Chondrocyte (in vitro differentiated cells): ENCODE data around the gene BAHD1. TPM values are rescaled to one million over a fixed set of nuclear protein-coding genes. Genes with fewer than 3 reads are reported as not detected.

Experiments
- DNase-seq: peaks from one replicate; pipeline ENCODE4 v3.0.0; 2021; ENCODE audit warnings: mixed read lengths, low spot score
- H3K27ac Mint-ChIP-seq: one replicate; pipeline ENCODE4 v1.8.0; 2021; ENCODE audit warnings: mild to moderate bottlenecking, moderate library complexity, mixed read lengths; ENCODE audit not compliant: unreplicated experiment
- H3K27me3 Mint-ChIP-seq: 2 replicates; pipeline ENCODE4 v1.8.0; 2021; ENCODE audit warnings: low read depth, mixed read lengths
- H3K36me3 Mint-ChIP-seq: 2 replicates; pipeline ENCODE4 v1.8.0; 2021; ENCODE audit warnings: low read depth, mixed read lengths
- H3K4me1 Mint-ChIP-seq: 2 replicates; pipeline ENCODE4 v1.8.0; 2021; ENCODE audit warnings: low read depth, mild to moderate bottlenecking, mixed read lengths
- H3K4me3 Mint-ChIP-seq: one replicate; pipeline ENCODE4 v1.8.0; 2021; ENCODE audit warnings: mild to moderate bottlenecking, moderate library complexity, mixed read lengths; ENCODE audit not compliant: unreplicated experiment
- H3K9me3 Mint-ChIP-seq: 2 replicates; pipeline ENCODE4 v1.8.0; 2021; ENCODE audit warnings: low read depth, mixed read lengths
- total RNA-seq: library from RNA; stranded (reverse); gene quantifications from 3 replicates; pipeline ENCODE4 v1.2.1, GENCODE V29; 2021
- TF ChIP-seq, protein P1 (sequence below): fragments of 200-600 bp; sonication (generic); IDR thresholded peaks from 2 replicates; pipeline ENCODE4 v1.5.0; 2021; ENCODE audit warnings: antibody characterized with exemption, mild to moderate bottlenecking, moderate library complexity

Gene BAHD1
- total RNA-seq, 1 donor from 2014 or later, result 24.8 TPM

DNA sequence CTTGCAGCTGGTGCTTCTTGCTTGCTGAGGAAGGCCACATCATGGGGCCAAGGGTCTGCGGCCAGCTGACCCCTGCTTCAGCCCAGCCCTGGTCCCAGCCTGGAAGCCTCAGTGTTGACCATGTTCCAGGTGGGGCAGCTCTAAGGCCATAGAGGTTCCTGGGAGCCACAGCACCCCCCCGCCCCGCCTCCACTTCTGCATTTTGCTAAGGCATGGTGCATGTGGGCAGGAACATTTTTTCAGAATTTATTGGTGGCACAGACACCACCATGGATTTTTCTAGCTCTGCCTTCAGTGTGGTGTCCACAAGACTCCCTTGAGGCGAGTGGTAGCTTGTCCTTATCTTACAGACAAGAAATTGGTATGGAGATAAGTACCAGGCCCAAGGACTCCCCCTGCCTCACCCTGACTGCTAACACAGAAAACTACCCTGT, 28.2 kb downstream of the BAHD1 start:
- peak; percentile 42 for DNase-seq
- no peaks in the 10 kb centered on the region for H3K27me3 Mint-ChIP-seq
- TF ChIP-seq, protein P1, sequence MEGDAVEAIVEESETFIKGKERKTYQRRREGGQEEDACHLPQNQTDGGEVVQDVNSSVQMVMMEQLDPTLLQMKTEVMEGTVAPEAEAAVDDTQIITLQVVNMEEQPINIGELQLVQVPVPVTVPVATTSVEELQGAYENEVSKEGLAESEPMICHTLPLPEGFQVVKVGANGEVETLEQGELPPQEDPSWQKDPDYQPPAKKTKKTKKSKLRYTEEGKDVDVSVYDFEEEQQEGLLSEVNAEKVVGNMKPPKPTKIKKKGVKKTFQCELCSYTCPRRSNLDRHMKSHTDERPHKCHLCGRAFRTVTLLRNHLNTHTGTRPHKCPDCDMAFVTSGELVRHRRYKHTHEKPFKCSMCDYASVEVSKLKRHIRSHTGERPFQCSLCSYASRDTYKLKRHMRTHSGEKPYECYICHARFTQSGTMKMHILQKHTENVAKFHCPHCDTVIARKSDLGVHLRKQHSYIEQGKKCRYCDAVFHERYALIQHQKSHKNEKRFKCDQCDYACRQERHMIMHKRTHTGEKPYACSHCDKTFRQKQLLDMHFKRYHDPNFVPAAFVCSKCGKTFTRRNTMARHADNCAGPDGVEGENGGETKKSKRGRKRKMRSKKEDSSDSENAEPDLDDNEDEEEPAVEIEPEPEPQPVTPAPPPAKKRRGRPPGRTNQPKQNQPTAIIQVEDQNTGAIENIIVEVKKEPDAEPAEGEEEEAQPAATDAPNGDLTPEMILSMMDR, result no peak
- H3K36me3 Mint-ChIP-seq, result peaks cover 7% of the 10 kb centered on the region
- peaks cover 12% of the 10 kb centered on the region for H3K4me1 Mint-ChIP-seq
- H3K9me3 Mint-ChIP-seq, result no peaks in the 10 kb centered on the region
- H3K27ac Mint-ChIP-seq, result no peak overlapping the region
- H3K4me3 Mint-ChIP-seq, result no peak overlapping the region

DNA sequence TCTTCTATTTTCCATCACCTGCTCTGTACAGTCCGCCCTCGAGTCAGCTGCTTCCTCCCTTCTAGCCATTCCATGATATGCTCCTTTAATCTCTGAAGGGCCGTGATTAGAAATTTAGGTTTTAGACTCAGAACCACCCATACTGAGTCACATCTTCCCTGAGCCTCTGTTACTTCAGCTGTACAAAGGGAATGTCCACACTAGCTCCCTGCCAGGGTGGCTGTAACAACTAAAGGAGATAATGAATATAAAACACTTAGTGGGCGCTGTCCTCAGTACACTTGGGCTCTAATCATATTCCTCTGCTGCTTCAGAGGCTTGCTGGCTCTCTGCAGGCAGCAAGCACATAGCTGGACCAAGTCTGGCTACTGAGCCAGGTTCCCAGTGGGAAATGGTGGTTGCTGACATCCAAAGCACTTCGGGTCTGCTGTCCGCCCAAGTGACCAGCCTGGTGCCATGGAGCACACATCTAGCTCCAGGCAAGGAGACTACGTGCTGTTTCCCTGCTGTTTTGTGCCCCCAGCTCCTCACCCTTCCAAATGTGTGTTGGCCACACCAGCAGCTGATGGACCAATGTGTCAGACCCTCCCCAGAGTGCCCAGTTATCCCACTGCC, 29.1 kb downstream of the BAHD1 start:
- TF ChIP-seq, protein P1, result no peak
- H3K4me3 Mint-ChIP-seq, result peak overlapping the region; percentile 66
- peaks cover 12% of the 10 kb centered on the region for H3K4me1 Mint-ChIP-seq
- H3K36me3 Mint-ChIP-seq, result peaks cover 7% of the 10 kb centered on the region
- H3K27me3 Mint-ChIP-seq, result no peaks in the 10 kb centered on the region
- no peaks in the 10 kb centered on the region for H3K9me3 Mint-ChIP-seq
- DNase-seq, result peak; percentile 48
- H3K27ac Mint-ChIP-seq, result peak overlapping the region; percentile 90

DNA sequence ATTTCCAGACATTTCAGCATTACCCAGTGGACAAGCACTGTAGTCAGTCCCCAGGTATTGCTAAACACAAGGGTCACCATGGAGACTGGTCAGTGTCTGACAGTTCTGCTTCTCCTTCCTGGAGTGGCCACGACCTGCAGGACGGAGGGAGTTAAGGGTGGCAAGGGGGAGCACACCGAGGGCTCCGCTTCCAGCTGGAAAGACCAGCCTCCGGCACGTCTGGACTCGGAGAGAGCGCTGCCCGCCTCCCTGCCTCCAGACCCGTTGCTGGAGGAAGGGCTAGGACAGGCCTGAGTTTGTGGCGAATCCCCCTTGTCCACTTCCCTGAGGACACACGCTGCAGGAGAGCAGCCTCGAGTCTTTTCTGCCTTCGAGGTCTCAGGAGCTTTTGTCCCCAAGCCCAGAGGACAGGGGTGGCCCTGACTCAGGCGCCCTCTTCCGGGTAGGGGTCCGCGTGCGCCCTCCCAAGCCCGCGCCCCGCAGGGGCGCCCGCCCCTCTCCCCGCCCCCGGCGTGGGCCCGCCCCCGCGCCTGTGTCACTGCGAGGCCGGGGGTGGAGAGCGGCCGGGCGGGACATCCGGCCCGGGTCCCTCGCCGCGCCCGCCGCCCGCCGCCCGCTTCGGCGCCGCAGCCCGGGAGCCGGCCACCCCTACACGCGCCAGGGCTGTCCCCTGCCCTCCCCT, 29.8 kb downstream of the BAHD1 start, which contains the start of gene CHST14:
CHST14 (plus strand) TSS at position 562 of the 682 bp plus-strand sequence. CDS start 230 bp downstream, outside the sequence.
- H3K36me3 Mint-ChIP-seq, result peaks cover 7% of the 10 kb centered on the region
- H3K4me1 Mint-ChIP-seq, result peaks cover 12% of the 10 kb centered on the region
- peak within 1 kb of the TSS; percentile 90 for H3K27ac Mint-ChIP-seq
- H3K27me3 Mint-ChIP-seq, result no peaks in the 10 kb centered on the region
- no peaks in the 10 kb centered on the region for H3K9me3 Mint-ChIP-seq
- peak within 1 kb of the TSS; percentile 80 for H3K4me3 Mint-ChIP-seq
- TF ChIP-seq, protein P1, result peak; percentile 30
- DNase-seq, result peak; percentile 59

DNA sequence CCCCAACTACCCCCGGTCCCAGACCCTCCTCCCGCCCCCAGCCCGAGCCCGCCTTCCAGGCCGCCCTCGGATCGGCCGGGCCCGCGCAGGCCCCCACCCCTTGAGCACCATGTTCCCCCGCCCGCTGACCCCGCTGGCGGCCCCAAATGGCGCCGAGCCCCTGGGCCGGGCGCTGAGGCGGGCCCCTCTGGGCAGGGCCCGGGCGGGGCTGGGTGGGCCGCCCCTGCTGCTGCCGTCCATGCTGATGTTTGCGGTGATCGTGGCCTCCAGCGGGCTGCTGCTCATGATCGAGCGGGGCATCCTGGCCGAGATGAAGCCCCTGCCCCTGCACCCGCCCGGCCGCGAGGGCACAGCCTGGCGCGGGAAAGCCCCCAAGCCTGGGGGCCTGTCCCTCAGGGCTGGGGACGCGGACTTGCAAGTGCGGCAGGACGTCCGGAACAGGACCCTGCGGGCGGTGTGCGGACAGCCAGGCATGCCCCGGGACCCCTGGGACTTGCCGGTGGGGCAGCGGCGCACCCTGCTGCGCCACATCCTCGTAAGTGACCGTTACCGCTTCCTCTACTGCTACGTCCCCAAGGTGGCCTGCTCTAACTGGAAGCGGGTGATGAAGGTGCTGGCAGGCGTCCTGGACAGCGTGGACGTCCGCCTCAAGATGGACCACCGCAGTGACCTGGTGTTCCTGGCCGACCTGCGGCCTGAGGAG, 30.5 kb downstream of the BAHD1 start:
- TF ChIP-seq, protein P1, result no peak
- peak; percentile 86 for DNase-seq
- no peaks in the 10 kb centered on the region for H3K9me3 Mint-ChIP-seq
- peaks cover 5% of the 10 kb centered on the region for H3K36me3 Mint-ChIP-seq
- peaks cover 12% of the 10 kb centered on the region for H3K4me1 Mint-ChIP-seq
- no peaks in the 10 kb centered on the region for H3K27me3 Mint-ChIP-seq
- H3K4me3 Mint-ChIP-seq, result peak overlapping the region; percentile 80
- H3K27ac Mint-ChIP-seq, result peak overlapping the region; percentile 22

DNA sequence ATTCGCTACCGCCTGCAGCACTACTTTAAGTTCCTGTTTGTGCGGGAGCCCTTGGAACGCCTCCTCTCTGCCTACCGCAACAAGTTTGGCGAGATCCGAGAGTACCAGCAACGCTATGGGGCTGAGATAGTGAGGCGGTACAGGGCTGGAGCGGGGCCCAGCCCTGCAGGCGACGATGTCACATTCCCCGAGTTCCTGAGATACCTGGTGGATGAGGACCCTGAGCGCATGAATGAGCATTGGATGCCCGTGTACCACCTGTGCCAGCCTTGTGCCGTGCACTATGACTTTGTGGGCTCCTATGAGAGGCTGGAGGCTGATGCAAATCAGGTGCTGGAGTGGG, 31.0 kb downstream of the BAHD1 start:
- peaks cover 3% of the 10 kb centered on the region for H3K36me3 Mint-ChIP-seq
- peak overlapping the region; percentile 80 for H3K4me3 Mint-ChIP-seq
- DNase-seq, result no peak
- no peaks in the 10 kb centered on the region for H3K9me3 Mint-ChIP-seq
- TF ChIP-seq, protein P1, result no peak
- peak overlapping the region; percentile 22 for H3K27ac Mint-ChIP-seq
- H3K27me3 Mint-ChIP-seq, result no peaks in the 10 kb centered on the region
- peaks cover 12% of the 10 kb centered on the region for H3K4me1 Mint-ChIP-seq
